Smooth muscle cell (in vitro differentiated cells): ENCODE data around the gene ZGPAT. TPM values are rescaled to one million over a fixed set of nuclear protein-coding genes. Genes with fewer than 3 reads are reported as not detected.
A peak's percentile ranks its signal among the peaks of the same experiment; 100 is the strongest.

Experiments used
- DNase-seq: peaks from one replicate; lab custom pipeline; 2025; ENCODE audit not compliant: unreplicated experiment; lab: John Stamatoyannopoulos, UW
- H2AFZ ChIP-seq: fragments of 200-600 bp; sonication (generic); 2 replicates; pipeline ENCODE4 v1.6.0; 2016; ENCODE audit warnings: antibody characterized with exemption, low read depth, mild to moderate bottlenecking
- H3F3A ChIP-seq: fragments of 200-600 bp; sonication (generic); 2 replicates; pipeline ENCODE4 v1.6.0; 2017; ENCODE audit warnings: antibody characterized with exemption, low read depth
- H3K27ac ChIP-seq: fragments of 200-600 bp; sonication (generic); 2 replicates; pipeline ENCODE4 v1.5.1; 2016; ENCODE audit warnings: low read depth, mild to moderate bottlenecking
- H3K27me3 ChIP-seq: fragments of 200-600 bp; sonication (generic); 2 replicates; pipeline ENCODE4 v1.6.1; 2016; ENCODE audit warnings: low read depth, mild to moderate bottlenecking
- H3K36me3 ChIP-seq: fragments of 200-600 bp; sonication (generic); 2 replicates; pipeline ENCODE4 v1.5.1; 2016; ENCODE audit warnings: low read depth
- H3K4me1 ChIP-seq: fragments of 200-600 bp; sonication (generic); 2 replicates; pipeline ENCODE4 v1.5.1; 2016; ENCODE audit warnings: low read depth
- H3K4me2 ChIP-seq: fragments of 200-600 bp; sonication (generic); 2 replicates; pipeline ENCODE4 v1.6.0; 2016; ENCODE audit warnings: mild to moderate bottlenecking
- H3K4me3 ChIP-seq: fragments of 200-600 bp; sonication (generic); 2 replicates; pipeline ENCODE4 v1.5.1; 2016; ENCODE audit warnings: mild to moderate bottlenecking
- H3K79me2 ChIP-seq: fragments of 200-600 bp; sonication (generic); 2 replicates; pipeline ENCODE4 v1.6.0; 2016; ENCODE audit warnings: low read depth, mild to moderate bottlenecking
- H3K9ac ChIP-seq: fragments of 200-600 bp; sonication (generic); 2 replicates; pipeline ENCODE4 v1.6.0; 2016; ENCODE audit warnings: low read depth
- H3K9me3 ChIP-seq: fragments of 200-600 bp; sonication (generic); replicated peaks from 2 replicates; pipeline ENCODE4 v1.5.1; 2016; ENCODE audit warnings: low read depth
- H4K20me1 ChIP-seq: fragments of 200-600 bp; sonication (generic); 2 replicates; pipeline ENCODE4 v1.6.0; 2016; ENCODE audit warnings: low read depth
- WGBS: methylation state at CpG from one replicate; pipeline ENCODE4 v1.1.7; 2016; ENCODE audit warnings: low lambda C conversion rate; 5-methylcytosine and 5-hydroxymethylcytosine counted together
- polyA plus RNA-seq: library from polyadenylated mRNA; unstranded; fragments of >200 nt; fragmentation: Nextera tagmentation; extraction: Ambion mirVana; gene quantifications from 2 replicates; pipeline ENCODE4 v1.2.1, GENCODE V29; 2016
- total RNA-seq: library from RNA; depleted of rRNA; stranded (reverse); fragments of >200 nt; gene quantifications from 2 replicates; pipeline ENCODE4 v1.2.3, GENCODE V29; 2014
- TF ChIP-seq, protein P1 (sequence below): fragments of 200-600 bp; sonication (generic); IDR thresholded peaks from 2 replicates; pipeline ENCODE4 v1.5.1; 2017; ENCODE audit warnings: borderline replicate concordance, mild to moderate bottlenecking, antibody characterized with exemption; ENCODE audit not compliant: insufficient read depth, poor library complexity, severe bottlenecking

Gene ZGPAT
- total and polyA plus RNA-seq, 2 experiments from 2014 or later = 13.8 to 32.3 TPM

DNA sequence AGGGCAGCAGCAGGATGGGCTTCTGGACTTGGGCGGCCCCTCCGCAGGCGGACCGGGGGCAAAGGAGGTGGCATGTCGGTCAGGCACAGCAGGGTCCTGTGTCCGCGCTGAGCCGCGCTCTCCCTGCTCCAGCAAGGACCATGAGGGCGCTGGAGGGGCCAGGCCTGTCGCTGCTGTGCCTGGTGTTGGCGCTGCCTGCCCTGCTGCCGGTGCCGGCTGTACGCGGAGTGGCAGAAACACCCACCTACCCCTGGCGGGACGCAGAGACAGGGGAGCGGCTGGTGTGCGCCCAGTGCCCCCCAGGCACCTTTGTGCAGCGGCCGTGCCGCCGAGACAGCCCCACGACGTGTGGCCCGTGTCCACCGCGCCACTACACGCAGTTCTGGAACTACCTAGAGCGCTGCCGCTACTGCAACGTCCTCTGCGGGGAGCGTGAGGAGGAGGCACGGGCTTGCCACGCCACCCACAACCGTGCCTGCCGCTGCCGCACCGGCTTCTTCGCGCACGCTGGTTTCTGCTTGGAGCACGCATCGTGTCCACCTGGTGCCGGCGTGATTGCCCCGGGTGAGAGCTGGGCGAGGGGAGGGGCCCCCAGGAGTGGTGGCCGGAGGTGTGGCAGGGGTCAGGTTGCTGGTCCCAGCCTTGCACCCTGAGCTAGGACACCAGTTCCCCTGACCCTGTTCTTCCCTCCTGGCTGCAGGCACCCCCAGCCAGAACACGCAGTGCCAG, 11.0 kb upstream of the ZGPAT start, which contains the start of gene TNFRSF6B:
Gene TNFRSF6B (plus strand): TSS at position 25 of the 729 bp plus-strand sequence. CDS start 116 bp downstream, at position 141.
- Histone ChIP-seq H2AFZ (no peak within 1 kb of the TSS), H3K9me3 (no peaks in the 10 kb centered on the region), H3K4me1 (peaks cover 20% of the 10 kb centered on the region), H3K4me2 (peak within 1 kb of the TSS; percentile 83), H3K27ac (no peak within 1 kb of the TSS), H3K27me3 (no peaks in the 10 kb centered on the region), H3F3A (no peaks in the 10 kb centered on the region), H3K4me3 (peak within 1 kb of the TSS; percentile 43), H3K36me3 (no peaks in the 10 kb centered on the region), H3K9ac (no peak within 1 kb of the TSS), H4K20me1 (no peaks in the 10 kb centered on the region), H3K79me2 (no peaks in the 10 kb centered on the region)
- no peak for DNase-seq
- 20% methylated on average over 49 of the region's 52 CpGs for WGBS
- TF ChIP-seq, protein P1, sequence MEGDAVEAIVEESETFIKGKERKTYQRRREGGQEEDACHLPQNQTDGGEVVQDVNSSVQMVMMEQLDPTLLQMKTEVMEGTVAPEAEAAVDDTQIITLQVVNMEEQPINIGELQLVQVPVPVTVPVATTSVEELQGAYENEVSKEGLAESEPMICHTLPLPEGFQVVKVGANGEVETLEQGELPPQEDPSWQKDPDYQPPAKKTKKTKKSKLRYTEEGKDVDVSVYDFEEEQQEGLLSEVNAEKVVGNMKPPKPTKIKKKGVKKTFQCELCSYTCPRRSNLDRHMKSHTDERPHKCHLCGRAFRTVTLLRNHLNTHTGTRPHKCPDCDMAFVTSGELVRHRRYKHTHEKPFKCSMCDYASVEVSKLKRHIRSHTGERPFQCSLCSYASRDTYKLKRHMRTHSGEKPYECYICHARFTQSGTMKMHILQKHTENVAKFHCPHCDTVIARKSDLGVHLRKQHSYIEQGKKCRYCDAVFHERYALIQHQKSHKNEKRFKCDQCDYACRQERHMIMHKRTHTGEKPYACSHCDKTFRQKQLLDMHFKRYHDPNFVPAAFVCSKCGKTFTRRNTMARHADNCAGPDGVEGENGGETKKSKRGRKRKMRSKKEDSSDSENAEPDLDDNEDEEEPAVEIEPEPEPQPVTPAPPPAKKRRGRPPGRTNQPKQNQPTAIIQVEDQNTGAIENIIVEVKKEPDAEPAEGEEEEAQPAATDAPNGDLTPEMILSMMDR = no peak

- H3K4me3 ChIP-seq = peak overlapping the region; percentile 43
- no peak overlapping the region for H3K27ac ChIP-seq
- TF ChIP-seq, protein P1 = no peak
Observed at GRCh38 chr20:63697357-63697867, 10.4 kb upstream of the ZGPAT start.

DNA sequence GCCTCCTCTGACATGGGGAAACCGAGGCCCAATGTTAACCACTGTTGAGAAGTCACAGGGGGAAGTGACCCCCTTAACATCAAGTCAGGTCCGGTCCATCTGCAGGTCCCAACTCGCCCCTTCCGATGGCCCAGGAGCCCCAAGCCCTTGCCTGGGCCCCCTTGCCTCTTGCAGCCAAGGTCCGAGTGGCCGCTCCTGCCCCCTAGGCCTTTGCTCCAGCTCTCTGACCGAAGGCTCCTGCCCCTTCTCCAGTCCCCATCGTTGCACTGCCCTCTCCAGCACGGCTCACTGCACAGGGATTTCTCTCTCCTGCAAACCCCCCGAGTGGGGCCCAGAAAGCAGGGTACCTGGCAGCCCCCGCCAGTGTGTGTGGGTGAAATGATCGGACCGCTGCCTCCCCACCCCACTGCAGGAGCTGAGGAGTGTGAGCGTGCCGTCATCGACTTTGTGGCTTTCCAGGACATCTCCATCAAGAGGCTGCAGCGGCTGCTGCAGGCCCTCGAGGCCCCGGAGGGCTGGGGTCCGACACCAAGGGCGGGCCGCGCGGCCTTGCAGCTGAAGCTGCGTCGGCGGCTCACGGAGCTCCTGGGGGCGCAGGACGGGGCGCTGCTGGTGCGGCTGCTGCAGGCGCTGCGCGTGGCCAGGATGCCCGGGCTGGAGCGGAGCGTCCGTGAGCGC, 9.8 kb upstream of the ZGPAT start:
- H3F3A ChIP-seq = no peaks in the 10 kb centered on the region
- H3K27me3 ChIP-seq = no peaks in the 10 kb centered on the region
- no peaks in the 10 kb centered on the region for H3K36me3 ChIP-seq
- H3K27ac ChIP-seq = peak overlapping the region; percentile 97
- no peak overlapping the region for H3K4me3 ChIP-seq
- peak overlapping the region; percentile 83 for H3K4me2 ChIP-seq
- 88% methylated on average over 40 of the region's 40 CpGs for WGBS
- DNase-seq = no peak
- no peaks in the 10 kb centered on the region for H3K79me2 ChIP-seq
- no peaks in the 10 kb centered on the region for H4K20me1 ChIP-seq
- H3K9me3 ChIP-seq = no peaks in the 10 kb centered on the region
- H3K4me1 ChIP-seq = peaks cover 20% of the 10 kb centered on the region
- H2AFZ ChIP-seq = no peak overlapping the region
- TF ChIP-seq, protein P1 = no peak
- H3K9ac ChIP-seq = no peak overlapping the region

More at GRCh38 chr20:63697357-63697867, 10.4 kb upstream of the ZGPAT start:
- Histone ChIP-seq H3K9me3 (no peaks in the 10 kb centered on the region), H2AFZ (no peak overlapping the region), H3K36me3 (no peaks in the 10 kb centered on the region), H3F3A (no peaks in the 10 kb centered on the region), H3K4me2 (peak overlapping the region; percentile 83), H4K20me1 (no peaks in the 10 kb centered on the region), H3K27me3 (no peaks in the 10 kb centered on the region), H3K79me2 (no peaks in the 10 kb centered on the region), H3K9ac (no peak overlapping the region), H3K4me1 (peaks cover 20% of the 10 kb centered on the region)
- no peak for DNase-seq
- 85% methylated on average over 7 of the region's 7 CpGs for WGBS
